ENCODE results near the gene TBC1D22A.

Gene TBC1D22A

GRCh38 chr22:46951350-46951749 lies 188.9 kb downstream of the TBC1D22A start:
- no peak for TF ChIP-seq CTCF (IDR thresholded peaks at IDR 0.05; ENCODE audit: extremely low read depth, missing control alignments)
- no peak for DNase-seq (ENCODE audit: low spot score)

- no peak for TF ChIP-seq CTCF (IDR thresholded peaks at IDR 0.05; ENCODE audit: extremely low read depth, missing control alignments)
- no peak for DNase-seq (ENCODE audit: low spot score)
Observed at GRCh38 chr22:46951973-46952372, 189.5 kb downstream of the TBC1D22A start.

GRCh38 chr22:46953968-46954765 lies 191.7 kb downstream of the TBC1D22A start:
- no peak for TF ChIP-seq CTCF (IDR thresholded peaks at IDR 0.05; ENCODE audit: extremely low read depth, missing control alignments)
- no peak for DNase-seq (ENCODE audit: low spot score)

- no peak for DNase-seq (ENCODE audit: low spot score)
- TF ChIP-seq CTCF (IDR thresholded peaks at IDR 0.05; ENCODE audit: extremely low read depth, missing control alignments), result no peak
Observed at GRCh38 chr22:46954781-46955180, 192.3 kb downstream of the TBC1D22A start.

GRCh38 chr22:46956498-46957215 lies 194.2 kb downstream of the TBC1D22A start:
- DNase-seq (ENCODE audit: low spot score), result no peak
- TF ChIP-seq CTCF (IDR thresholded peaks at IDR 0.05; ENCODE audit: extremely low read depth, missing control alignments), result no peak

GRCh38 chr22:46957521-46957920 lies 195.1 kb downstream of the TBC1D22A start:
- no peak for DNase-seq (ENCODE audit: low spot score)
- TF ChIP-seq CTCF (IDR thresholded peaks at IDR 0.05; ENCODE audit: extremely low read depth, missing control alignments), result no peak

- DNase-seq (ENCODE audit: low spot score), result no peak
- no peak for TF ChIP-seq CTCF (IDR thresholded peaks at IDR 0.05; ENCODE audit: extremely low read depth, missing control alignments)
Observed at GRCh38 chr22:46958191-46958590, 195.7 kb downstream of the TBC1D22A start.
